ENCODE data around the gene PIAS1. TPM values are rescaled to one million over a fixed set of nuclear protein-coding genes. Genes with fewer than 3 reads are reported as not detected.

Gene PIAS1
- total RNA-seq, 1 experiment from 2014 or later, result 25.9 TPM

- no peak for ATAC-seq
- no peak for DNase-seq (ENCODE audit: low read depth, low spot score)
- Histone ChIP-seq H3K36me3 (ENCODE audit: control insufficient read depth in 1 of 2, insufficient read depth in 2 of 2, low read length in 2 of 2) (peaks cover 3% of the 10 kb centered on the region in 2 experiments; a peak in 1 of 4 replicates), H3K4me3 (replicated peaks in 1 of 2; ENCODE audit: low read depth in 1 of 2, low read length in 2 of 2) (no peak overlapping the region), H3K9me2 (ENCODE audit: insufficient read depth) (no peaks in the 10 kb centered on the region), H2AFZ (ENCODE audit: low read depth, low read length, poor library complexity, severe bottlenecking) (no peak overlapping the region), H3K4me2 (ENCODE audit: low read length) (no peak overlapping the region), H3K4me1 (ENCODE audit: control insufficient read depth in 1 of 2, insufficient read depth in 2 of 2, low read length in 2 of 2) (no peaks in the 10 kb centered on the region), H3K9ac (ENCODE audit: low read length) (no peak overlapping the region), H3K27ac (ENCODE audit: low read depth, low read length) (no peak overlapping the region), H3K9me3 (ENCODE audit: control insufficient read depth in 1 of 2, insufficient read depth in 1 of 2, low read depth in 1 of 2, low read length in 2 of 2) (no peaks in the 10 kb centered on the region), H3K79me2 (ENCODE audit: insufficient read depth, low read length) (no peaks in the 10 kb centered on the region), H4K20me1 (ENCODE audit: insufficient read depth) (no peaks in the 10 kb centered on the region), H3K27me3 (ENCODE audit: insufficient read depth, low read length) (no peaks in the 10 kb centered on the region)
- ChIA-PET CTCF (interaction anchor here (1.5 kb wide), 1 partner anchor 9 kb away, joined by 7 read pairs; no protein-coding TSS in a partner anchor), POLR2A (no interaction called here), RAD21 (ENCODE audit: low non-redundant PET in 1 of 2, low total read pairs in 2 of 2, uncharacterized antibody in 2 of 2, unreplicated experiment in 2 of 2) (no interaction called here)
- intact Hi-C loops (cut with micrococcal nuclease), result no loop called here
- no peak for TF ChIP-seq FOSL1 (IDR thresholded peaks at IDR 0.05; ENCODE audit: low read depth)
- TF ChIP-seq ELF1 (IDR thresholded peaks at IDR 0.05; ENCODE audit: borderline replicate concordance, low read depth), result no peak
- TF ChIP-seq JUND (IDR thresholded peaks at IDR 0.05), result no peak
- TF ChIP-seq RAD21 (IDR thresholded peaks at IDR 0.05; ENCODE audit: low read depth), result no peak
- TF ChIP-seq ZFX (IDR thresholded peaks at IDR 0.05), result no peak
- no peak for TF ChIP-seq SIN3A (IDR thresholded peaks at IDR 0.05; ENCODE audit: low read depth)
- TF ChIP-seq EZH2phosphoT487 (IDR thresholded peaks at IDR 0.05; ENCODE audit: borderline replicate concordance), result no peak
- no peak for TF ChIP-seq TCF7L2 (IDR thresholded peaks at IDR 0.05; ENCODE audit: borderline replicate concordance, extremely low read depth, insufficient read depth, insufficient read length)
- no peak for TF ChIP-seq ZBTB33 (IDR thresholded peaks at IDR 0.05; ENCODE audit: extremely low read depth, insufficient replicate concordance, low read length)
- no peak for TF ChIP-seq ATF3 (IDR thresholded peaks at IDR 0.05)
- TF ChIP-seq SRF (IDR thresholded peaks at IDR 0.05; ENCODE audit: low read depth), result no peak
- TF ChIP-seq REST (IDR thresholded peaks at IDR 0.05; ENCODE audit: low read depth), result no peak
- no peak for TF ChIP-seq POLR2AphosphoS5 (IDR thresholded peaks at IDR 0.05; ENCODE audit: low read depth, low read length)
- TF ChIP-seq EZH2 (IDR thresholded peaks at IDR 0.05), result no peak
- TF ChIP-seq YY1 (IDR thresholded peaks at IDR 0.05; ENCODE audit: extremely low read depth, insufficient replicate concordance, low read depth, low read length), result no peak
- no peak for TF ChIP-seq CEBPB (IDR thresholded peaks at IDR 0.05; ENCODE audit: low read depth)
- TF ChIP-seq EGR1 (IDR thresholded peaks at IDR 0.05; ENCODE audit: low read depth), result no peak
- TF ChIP-seq MAX (IDR thresholded peaks at IDR 0.05), result no peak
- no peak for TF ChIP-seq POLR2A (IDR thresholded peaks at IDR 0.05; ENCODE audit: borderline replicate concordance, extremely low read depth, insufficient read depth, insufficient read length)
- BruUV-seq (replicated peaks), result no TSS peak
Measured at GRCh38 chr15:68145706-68146105, 91.6 kb downstream of the PIAS1 start.

Data from HCT116 (cell line).